Measurements from ENCODE around the gene CCDC188. TPM values are rescaled to one million over a fixed set of nuclear protein-coding genes. Genes with fewer than 3 reads are reported as not detected.

The CCDC188 gene
- total RNA-seq, 1 experiment from 2014 or later = not detected

GRCh38 chr22:20176421-20177085 is 25.7 kb upstream of the CCDC188 start:
- no peaks in the 10 kb centered on the region for H3K9me3 ChIP-seq (ENCODE audit: insufficient read depth, low read depth)
- no TSS peak for BruUV-seq (replicated peaks)
- POLR2A ChIA-PET (ENCODE audit: unreplicated experiment) = no interaction called here
- no peak overlapping the region for H3K27ac ChIP-seq
- CTCF ChIA-PET = no interaction called here
- no peaks in the 10 kb centered on the region for H4K20me1 ChIP-seq (ENCODE audit: insufficient read depth)
- H2AFZ ChIP-seq = no peak overlapping the region
- no peaks in the 10 kb centered on the region for H3K9me2 ChIP-seq (ENCODE audit: insufficient read depth)
- DNase-seq = no peak
- TF ChIP-seq EZH2 (IDR thresholded peaks at IDR 0.05; ENCODE audit: low read depth) (no peak), CTCF (conservative IDR thresholded peaks at IDR 0.05) (no peak)
- no peak overlapping the region for H3K4me3 ChIP-seq
- H3F3A ChIP-seq (ENCODE audit: insufficient read depth, low read depth) = no peaks in the 10 kb centered on the region
- no peaks in the 10 kb centered on the region for H3K36me3 ChIP-seq (ENCODE audit: low read depth)
- no peaks in the 10 kb centered on the region for H3K4me1 ChIP-seq (replicated peaks; ENCODE audit: insufficient read depth)
- peaks cover 39% of the 10 kb centered on the region for H3K27me3 ChIP-seq (ENCODE audit: insufficient read depth, low read depth)
- no peaks in the 10 kb centered on the region for H3K79me2 ChIP-seq (ENCODE audit: low read depth)
- intact Hi-C loops (cut with micrococcal nuclease; ENCODE audit: unreplicated experiment) = no loop called here
- H3K4me2 ChIP-seq = no peak overlapping the region

- Histone ChIP-seq H3K4me3 (no peak overlapping the region), H4K20me1 (ENCODE audit: insufficient read depth) (no peaks in the 10 kb centered on the region), H3K9me3 (ENCODE audit: insufficient read depth, low read depth) (no peaks in the 10 kb centered on the region), H2AFZ (no peak overlapping the region), H3K4me2 (no peak overlapping the region), H3K36me3 (ENCODE audit: low read depth) (no peaks in the 10 kb centered on the region), H3K27ac (no peak overlapping the region), H3K4me1 (replicated peaks; ENCODE audit: insufficient read depth) (no peaks in the 10 kb centered on the region), H3K27me3 (ENCODE audit: insufficient read depth, low read depth) (peaks cover 31% of the 10 kb centered on the region), H3K79me2 (ENCODE audit: low read depth) (no peaks in the 10 kb centered on the region), H3F3A (ENCODE audit: insufficient read depth, low read depth) (no peaks in the 10 kb centered on the region), H3K9me2 (ENCODE audit: insufficient read depth) (no peaks in the 10 kb centered on the region)
- intact Hi-C loops (cut with micrococcal nuclease; ENCODE audit: unreplicated experiment) = no loop called here
- ChIA-PET CTCF (no interaction called here), POLR2A (ENCODE audit: unreplicated experiment) (no interaction called here)
- BruUV-seq (replicated peaks) = no TSS peak
- TF ChIP-seq CTCF (conservative IDR thresholded peaks at IDR 0.05) (no peak), EZH2 (IDR thresholded peaks at IDR 0.05; ENCODE audit: low read depth) (no peak)
- DNase-seq = no peak
These were observed 24.7 kb upstream of the CCDC188 start for GRCh38 chr22:20175597-20175900.

- Histone ChIP-seq H3K79me2 (ENCODE audit: low read depth) (no peaks in the 10 kb centered on the region), H3K27me3 (ENCODE audit: insufficient read depth, low read depth) (peaks cover 30% of the 10 kb centered on the region), H2AFZ (no peak overlapping the region), H3K36me3 (ENCODE audit: low read depth) (no peaks in the 10 kb centered on the region), H3F3A (ENCODE audit: insufficient read depth, low read depth) (no peaks in the 10 kb centered on the region), H3K4me2 (no peak overlapping the region), H3K4me1 (replicated peaks; ENCODE audit: insufficient read depth) (no peaks in the 10 kb centered on the region), H3K4me3 (no peak overlapping the region), H3K9me3 (ENCODE audit: insufficient read depth, low read depth) (no peaks in the 10 kb centered on the region), H4K20me1 (ENCODE audit: insufficient read depth) (no peaks in the 10 kb centered on the region), H3K27ac (no peak overlapping the region), H3K9me2 (ENCODE audit: insufficient read depth) (no peaks in the 10 kb centered on the region)
- ChIA-PET CTCF (no interaction called here), POLR2A (ENCODE audit: unreplicated experiment) (no interaction called here)
- intact Hi-C loops (cut with micrococcal nuclease; ENCODE audit: unreplicated experiment) = no loop called here
- no peak for TF ChIP-seq EZH2 (IDR thresholded peaks at IDR 0.05; ENCODE audit: low read depth)
- TF ChIP-seq CTCF (conservative IDR thresholded peaks at IDR 0.05) = no peak; the same call in 1 of the 2 replicates
- DNase-seq = no peak
- no TSS peak for BruUV-seq (replicated peaks)
These were observed 24.1 kb upstream of the CCDC188 start for GRCh38 chr22:20174785-20175596.
